ENCODE measurements around the gene SLCO4A1.
A peak's percentile ranks its signal among the peaks of the same experiment; 100 is the strongest.

SLCO4A1 gene

GRCh38 chr20:62692176-62692575 lies 49.9 kb downstream of the SLCO4A1 start:
- WGBS, result 94% methylated on average over 8 of the region's 8 CpGs
- no peak overlapping the region for H3K23ac ChIP-seq (ENCODE audit: low read length in 2 of 2)

GRCh38 chr20:62692801-62693523 lies 50.7 kb downstream of the SLCO4A1 start:
- no peak overlapping the region for H2BK12ac ChIP-seq (ENCODE audit: low read length in 2 of 2)
- H3K14ac ChIP-seq (ENCODE audit: low read length in 2 of 2), result peak overlapping the region in 1 of 2 experiments; percentile 63
- H4K8ac ChIP-seq (ENCODE audit: low read length), result no peak overlapping the region
- H3K4me1 ChIP-seq (ENCODE audit: control insufficient read depth, insufficient read depth, low read depth, low read length), result peaks cover 33% of the 10 kb centered on the region
- no peak overlapping the region for H2AFZ ChIP-seq (ENCODE audit: low read depth, low read length)
- no peaks in the 10 kb centered on the region for H3K79me1 ChIP-seq (replicated peaks; ENCODE audit: low read length, poor library complexity, severe bottlenecking)
- no peak overlapping the region for H4K91ac ChIP-seq (ENCODE audit: low read length)
- H2AK5ac ChIP-seq (ENCODE audit: low read length, severe bottlenecking), result no peak overlapping the region
- no peak overlapping the region for H3K4me2 ChIP-seq (ENCODE audit: low read length, poor library complexity, severe bottlenecking)
- no peak overlapping the region for H3K18ac ChIP-seq (ENCODE audit: low read depth in 1 of 2, low read length in 2 of 2)
- H2BK15ac ChIP-seq (ENCODE audit: low read depth, poor library complexity, severe bottlenecking), result no peak overlapping the region
- no peaks in the 10 kb centered on the region for H3K9me3 ChIP-seq (ENCODE audit: control insufficient read depth, low read length)
- H2BK120ac ChIP-seq (ENCODE audit: low read depth, low read length), result no peak overlapping the region
- WGBS, result 88% methylated on average over 22 of the region's 22 CpGs
- no peak for DNase-seq
- H3K23ac ChIP-seq (ENCODE audit: low read length in 2 of 2), result no peak overlapping the region
- no peaks in the 10 kb centered on the region for H3K36me3 ChIP-seq (ENCODE audit: control insufficient read depth in 1 of 2, insufficient read depth in 2 of 2, low read depth in 1 of 2, low read length in 2 of 2)
- no peak overlapping the region for H2BK5ac ChIP-seq (ENCODE audit: low read depth, low read length, poor library complexity, severe bottlenecking)
- no peak overlapping the region for H3K4ac ChIP-seq (ENCODE audit: low read depth in 1 of 2, low read length in 2 of 2)
- no peak overlapping the region for H3K27ac ChIP-seq (ENCODE audit: low read length, poor library complexity, severe bottlenecking)
- H3K27me3 ChIP-seq (ENCODE audit: control insufficient read depth in 1 of 2, insufficient read depth in 1 of 2, low read length in 2 of 2), result peaks cover 26 to 61% of the 10 kb centered on the region in 2 experiments
- H3K9ac ChIP-seq (ENCODE audit: low read length), result no peak overlapping the region
- H3K4me3 ChIP-seq (ENCODE audit: insufficient read depth in 1 of 2, low read depth in 1 of 2, low read length in 2 of 2), result no peak overlapping the region

More at GRCh38 chr20:62692176-62692575, 49.9 kb downstream of the SLCO4A1 start:
- Histone ChIP-seq H2BK5ac (ENCODE audit: low read depth, low read length, poor library complexity, severe bottlenecking) (no peak overlapping the region), H3K9ac (ENCODE audit: low read length) (no peak overlapping the region), H4K8ac (ENCODE audit: low read length) (no peak overlapping the region), H2BK15ac (ENCODE audit: low read depth, poor library complexity, severe bottlenecking) (no peak overlapping the region), H2AK5ac (ENCODE audit: low read length, severe bottlenecking) (no peak overlapping the region), H3K18ac (ENCODE audit: low read depth in 1 of 2, low read length in 2 of 2) (no peak overlapping the region), H3K36me3 (ENCODE audit: control insufficient read depth in 1 of 2, insufficient read depth in 2 of 2, low read depth in 1 of 2, low read length in 2 of 2) (no peaks in the 10 kb centered on the region), H3K79me1 (replicated peaks; ENCODE audit: low read length, poor library complexity, severe bottlenecking) (no peaks in the 10 kb centered on the region), H4K91ac (ENCODE audit: low read length) (no peak overlapping the region), H3K14ac (ENCODE audit: low read length in 2 of 2) (no peak overlapping the region), H3K27ac (ENCODE audit: low read length, poor library complexity, severe bottlenecking) (no peak overlapping the region), H3K4me2 (ENCODE audit: low read length, poor library complexity, severe bottlenecking) (no peak overlapping the region), H2BK12ac (ENCODE audit: low read length in 2 of 2) (no peak overlapping the region), H2AFZ (ENCODE audit: low read depth, low read length) (no peak overlapping the region), H3K4me3 (ENCODE audit: insufficient read depth in 1 of 2, low read depth in 1 of 2, low read length in 2 of 2) (no peak overlapping the region), H3K4ac (ENCODE audit: low read depth in 1 of 2, low read length in 2 of 2) (no peak overlapping the region), H2BK120ac (ENCODE audit: low read depth, low read length) (no peak overlapping the region), H3K27me3 (ENCODE audit: control insufficient read depth in 1 of 2, insufficient read depth in 1 of 2, low read length in 2 of 2) (peaks cover 26 to 66% of the 10 kb centered on the region in 2 experiments), H3K4me1 (ENCODE audit: control insufficient read depth, insufficient read depth, low read depth, low read length) (peaks cover 33% of the 10 kb centered on the region), H3K9me3 (ENCODE audit: control insufficient read depth, low read length) (no peaks in the 10 kb centered on the region)
- no peak for DNase-seq

- Histone ChIP-seq H2BK15ac (ENCODE audit: low read depth, poor library complexity, severe bottlenecking) (no peak overlapping the region), H2BK12ac (ENCODE audit: low read length in 2 of 2) (no peak overlapping the region), H3K4me3 (ENCODE audit: insufficient read depth in 1 of 2, low read depth in 1 of 2, low read length in 2 of 2) (no peak overlapping the region), H4K8ac (ENCODE audit: low read length) (no peak overlapping the region), H3K4me1 (ENCODE audit: control insufficient read depth, insufficient read depth, low read depth, low read length) (peaks cover 27% of the 10 kb centered on the region), H3K36me3 (ENCODE audit: control insufficient read depth in 1 of 2, insufficient read depth in 2 of 2, low read depth in 1 of 2, low read length in 2 of 2) (no peaks in the 10 kb centered on the region), H3K4ac (ENCODE audit: low read depth in 1 of 2, low read length in 2 of 2) (no peak overlapping the region), H3K23ac (ENCODE audit: low read length in 2 of 2) (no peak overlapping the region), H3K9ac (ENCODE audit: low read length) (no peak overlapping the region), H3K14ac (ENCODE audit: low read length in 2 of 2) (no peak overlapping the region), H2AFZ (ENCODE audit: low read depth, low read length) (no peak overlapping the region), H3K18ac (ENCODE audit: low read depth in 1 of 2, low read length in 2 of 2) (no peak overlapping the region), H3K27me3 (ENCODE audit: control insufficient read depth in 1 of 2, insufficient read depth in 1 of 2, low read length in 2 of 2) (peaks cover 26 to 56% of the 10 kb centered on the region in 2 experiments), H2BK5ac (ENCODE audit: low read depth, low read length, poor library complexity, severe bottlenecking) (no peak overlapping the region), H2BK120ac (ENCODE audit: low read depth, low read length) (no peak overlapping the region), H3K27ac (ENCODE audit: low read length, poor library complexity, severe bottlenecking) (no peak overlapping the region), H3K9me3 (ENCODE audit: control insufficient read depth, low read length) (no peaks in the 10 kb centered on the region), H3K79me1 (replicated peaks; ENCODE audit: low read length, poor library complexity, severe bottlenecking) (no peaks in the 10 kb centered on the region), H3K4me2 (ENCODE audit: low read length, poor library complexity, severe bottlenecking) (no peak overlapping the region), H2AK5ac (ENCODE audit: low read length, severe bottlenecking) (no peak overlapping the region), H4K91ac (ENCODE audit: low read length) (no peak overlapping the region)
- whole genome bisulfite sequencing, result 81% methylated on average over 10 of the region's 10 CpGs
- DNase-seq, result no peak
Measured at GRCh38 chr20:62693524-62693922, 51.2 kb downstream of the SLCO4A1 start.

GRCh38 chr20:62694106-62694505 lies 51.8 kb downstream of the SLCO4A1 start:
- H3K9me3 ChIP-seq (ENCODE audit: control insufficient read depth, low read length), result no peaks in the 10 kb centered on the region
- 82% methylated on average over 10 of the region's 10 CpGs for WGBS
- H2AK5ac ChIP-seq (ENCODE audit: low read length, severe bottlenecking), result no peak overlapping the region
- H3K4ac ChIP-seq (ENCODE audit: low read depth in 1 of 2, low read length in 2 of 2), result no peak overlapping the region
- DNase-seq, result no peak
- no peak overlapping the region for H4K91ac ChIP-seq (ENCODE audit: low read length)
- no peak overlapping the region for H3K4me2 ChIP-seq (ENCODE audit: low read length, poor library complexity, severe bottlenecking)
- peaks cover 26 to 55% of the 10 kb centered on the region in 2 experiments for H3K27me3 ChIP-seq (ENCODE audit: control insufficient read depth in 1 of 2, insufficient read depth in 1 of 2, low read length in 2 of 2)
- no peak overlapping the region for H3K9ac ChIP-seq (ENCODE audit: low read length)
- no peak overlapping the region for H3K14ac ChIP-seq (ENCODE audit: low read length in 2 of 2)
- H2BK12ac ChIP-seq (ENCODE audit: low read length in 2 of 2), result no peak overlapping the region
- peaks cover 22% of the 10 kb centered on the region for H3K4me1 ChIP-seq (ENCODE audit: control insufficient read depth, insufficient read depth, low read depth, low read length)
- H3K18ac ChIP-seq (ENCODE audit: low read depth in 1 of 2, low read length in 2 of 2), result no peak overlapping the region
- no peaks in the 10 kb centered on the region for H3K36me3 ChIP-seq (ENCODE audit: control insufficient read depth in 1 of 2, insufficient read depth in 2 of 2, low read depth in 1 of 2, low read length in 2 of 2)
- H2BK120ac ChIP-seq (ENCODE audit: low read depth, low read length), result no peak overlapping the region
- H2AFZ ChIP-seq (ENCODE audit: low read depth, low read length), result no peak overlapping the region
- no peaks in the 10 kb centered on the region for H3K79me1 ChIP-seq (replicated peaks; ENCODE audit: low read length, poor library complexity, severe bottlenecking)
- no peak overlapping the region for H3K4me3 ChIP-seq (ENCODE audit: insufficient read depth in 1 of 2, low read depth in 1 of 2, low read length in 2 of 2)
- no peak overlapping the region for H3K27ac ChIP-seq (ENCODE audit: low read length, poor library complexity, severe bottlenecking)
- no peak overlapping the region for H2BK15ac ChIP-seq (ENCODE audit: low read depth, poor library complexity, severe bottlenecking)
- no peak overlapping the region for H3K23ac ChIP-seq (ENCODE audit: low read length in 2 of 2)
- no peak overlapping the region for H2BK5ac ChIP-seq (ENCODE audit: low read depth, low read length, poor library complexity, severe bottlenecking)
- no peak overlapping the region for H4K8ac ChIP-seq (ENCODE audit: low read length)

Measured in mesenchymal stem cell (in vitro differentiated cells and primary cell).